ACC112 (cell line): ENCODE results near the gene MYL10.
A peak's percentile ranks its signal among the peaks of the same experiment; 100 is the strongest.

ENCODE experiments used
- H2AFZ ChIP-seq: fragments of 200-600 bp; sonication (generic); one replicate; pipeline ENCODE4 v1.6.0; 2017; ENCODE audit warnings: antibody characterized with exemption, low read length; ENCODE audit not compliant: unreplicated experiment
- H3K27ac ChIP-seq: fragments of 200-600 bp; sonication (generic); 2 replicates; pipeline ENCODE4 v1.5.1; 2014; ENCODE audit warnings: low read depth, mild to moderate bottlenecking, antibody characterized with exemption, low read length, moderate library complexity
- H3K27me3 ChIP-seq: fragments of 200-600 bp; sonication (generic); 2 replicates; pipeline ENCODE4 v1.6.1; 2014; ENCODE audit warnings: mild to moderate bottlenecking, antibody characterized with exemption, low read length, moderate library complexity, mixed read lengths; ENCODE audit not compliant: insufficient read depth
- H3K36me3 ChIP-seq: fragments of 200-600 bp; sonication (generic); 2 replicates; pipeline ENCODE4 v1.6.1; 2016; ENCODE audit warnings: mild to moderate bottlenecking, antibody characterized with exemption, low read length, moderate library complexity, mixed read lengths; ENCODE audit not compliant: insufficient read depth
- H3K4me1 ChIP-seq: fragments of 200-600 bp; sonication (generic); one replicate; pipeline ENCODE4 v1.6.1; 2016; ENCODE audit warnings: low read length, mixed read lengths; ENCODE audit not compliant: insufficient read depth, unreplicated experiment, control insufficient read depth
- H3K4me3 ChIP-seq: fragments of 200-600 bp; sonication (generic); 2 replicates; pipeline ENCODE4 v1.5.1; 2014; ENCODE audit warnings: mild to moderate bottlenecking, low read depth, low read length
- H3K79me2 ChIP-seq: fragments of 200-600 bp; sonication (generic); one replicate; pipeline ENCODE4 v1.6.0; 2016; ENCODE audit warnings: low read length; ENCODE audit not compliant: control insufficient read depth, unreplicated experiment, insufficient read depth

MYL10 gene

DNA sequence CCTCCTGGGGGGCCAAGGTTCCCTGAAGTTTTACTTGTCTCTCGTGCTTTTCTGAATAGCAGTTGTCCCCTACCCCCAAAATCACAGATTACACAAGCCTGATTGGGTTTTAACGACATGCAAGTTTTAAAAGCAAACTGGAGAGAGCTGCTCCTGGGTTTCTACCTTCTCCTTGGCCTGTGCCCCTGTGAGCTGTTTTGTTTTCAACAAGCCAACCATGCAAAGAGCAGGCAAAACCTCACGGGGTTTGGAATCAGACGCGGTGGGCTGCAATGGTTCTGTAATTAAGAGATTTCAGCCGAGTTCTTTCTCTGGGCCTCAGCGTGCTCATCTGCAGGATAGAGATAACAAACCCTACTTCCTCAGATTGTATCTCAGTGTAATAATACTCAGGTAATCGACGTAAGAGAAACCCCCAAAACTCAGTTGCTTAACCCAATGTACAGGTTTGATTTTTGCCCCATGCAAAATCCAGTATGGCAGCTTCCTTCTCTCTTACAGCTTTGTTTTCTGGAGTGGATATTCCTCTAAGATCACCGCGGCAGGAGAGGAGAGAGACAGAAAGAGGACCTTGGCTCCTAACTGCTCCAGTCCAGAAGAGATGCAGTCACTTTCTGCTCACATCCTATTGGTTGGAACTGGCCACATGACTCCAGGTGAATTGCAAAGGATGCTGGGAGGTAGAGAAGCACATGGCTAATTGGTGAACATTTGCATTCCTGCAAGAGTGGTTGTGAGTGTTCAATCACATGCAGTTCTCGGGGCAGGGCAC, 42.0 kb downstream of the MYL10 start:
- Histone ChIP-seq H3K4me3 (no peak overlapping the region), H3K36me3 (no peaks in the 10 kb centered on the region), H3K27ac (no peak overlapping the region), H3K27me3 (peaks cover 9% of the 10 kb centered on the region; the same call in 1 of the 2 replicates), H3K4me1 (no peaks in the 10 kb centered on the region), H3K79me2 (no peaks in the 10 kb centered on the region), H2AFZ (no peak overlapping the region)

DNA sequence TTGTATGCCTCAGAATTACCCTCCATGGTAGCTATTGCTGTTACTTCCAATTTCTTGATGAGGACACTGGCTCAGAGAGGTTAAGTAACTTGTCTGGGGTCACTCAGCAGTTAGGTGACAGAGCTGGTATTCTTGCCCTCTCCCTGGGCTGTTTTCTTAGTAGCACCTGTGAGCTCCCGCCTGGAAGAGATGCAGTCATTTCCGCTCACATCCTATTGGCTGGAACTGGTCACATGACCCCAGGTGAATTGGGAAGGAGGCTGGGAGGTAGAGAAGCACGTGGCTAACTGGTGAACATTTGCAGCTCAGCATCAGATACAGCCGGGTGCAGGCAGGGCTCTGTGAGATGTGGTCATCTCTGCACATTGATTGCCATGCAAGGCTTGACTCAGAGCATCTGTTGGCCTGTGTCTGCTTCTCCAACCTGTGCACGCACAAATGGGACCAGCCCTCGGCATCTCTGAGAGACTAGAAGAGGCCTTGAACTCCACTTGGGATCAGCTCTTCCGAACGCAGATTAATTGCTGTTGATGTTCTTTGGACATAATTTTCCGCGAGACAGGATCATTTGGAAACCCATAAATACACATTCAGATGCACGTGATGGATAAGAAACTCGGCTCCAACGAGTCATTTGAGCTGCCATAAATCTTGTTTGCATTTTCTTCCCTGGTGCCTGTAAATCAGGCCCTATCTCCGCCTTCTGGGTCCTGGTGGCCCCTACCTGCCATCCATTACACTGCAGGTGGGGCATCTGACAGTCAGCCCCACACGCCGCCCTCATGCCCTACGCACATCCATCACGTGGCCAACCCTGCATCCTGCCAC, 42.8 kb downstream of the MYL10 start:
- no peak overlapping the region for H3K4me3 ChIP-seq
- H3K79me2 ChIP-seq: no peaks in the 10 kb centered on the region
- no peak overlapping the region for H3K27ac ChIP-seq
- H3K36me3 ChIP-seq: no peaks in the 10 kb centered on the region
- peaks cover 14% of the 10 kb centered on the region; the same call in 1 of the 2 replicates for H3K27me3 ChIP-seq
- H3K4me1 ChIP-seq: no peaks in the 10 kb centered on the region
- no peak overlapping the region for H2AFZ ChIP-seq

DNA sequence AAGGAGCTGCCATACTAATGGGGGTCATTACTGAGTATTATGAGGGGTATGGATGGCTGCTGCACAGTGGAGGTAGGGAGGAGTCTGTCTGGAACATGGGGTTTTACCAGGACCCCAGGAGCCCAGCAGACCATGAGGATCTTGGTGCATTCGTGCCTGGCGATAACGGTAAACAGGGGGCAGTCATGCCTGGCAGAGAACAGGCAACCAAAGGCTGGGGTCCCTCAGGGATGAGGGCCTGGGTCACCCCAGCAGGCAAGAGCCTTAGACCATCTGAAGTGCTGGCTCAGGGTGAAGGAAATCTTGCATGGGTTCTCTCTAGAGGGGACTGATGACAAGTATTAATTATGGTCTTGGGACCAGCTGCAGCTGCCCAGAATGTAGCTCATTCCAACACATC, 46.1 kb downstream of the MYL10 start:
- Histone ChIP-seq H3K4me3 (no peak overlapping the region), H3K4me1 (no peaks in the 10 kb centered on the region), H3K36me3 (no peaks in the 10 kb centered on the region), H3K27me3 (peaks cover 20% of the 10 kb centered on the region), H3K27ac (no peak overlapping the region), H2AFZ (no peak overlapping the region), H3K79me2 (no peaks in the 10 kb centered on the region)

DNA sequence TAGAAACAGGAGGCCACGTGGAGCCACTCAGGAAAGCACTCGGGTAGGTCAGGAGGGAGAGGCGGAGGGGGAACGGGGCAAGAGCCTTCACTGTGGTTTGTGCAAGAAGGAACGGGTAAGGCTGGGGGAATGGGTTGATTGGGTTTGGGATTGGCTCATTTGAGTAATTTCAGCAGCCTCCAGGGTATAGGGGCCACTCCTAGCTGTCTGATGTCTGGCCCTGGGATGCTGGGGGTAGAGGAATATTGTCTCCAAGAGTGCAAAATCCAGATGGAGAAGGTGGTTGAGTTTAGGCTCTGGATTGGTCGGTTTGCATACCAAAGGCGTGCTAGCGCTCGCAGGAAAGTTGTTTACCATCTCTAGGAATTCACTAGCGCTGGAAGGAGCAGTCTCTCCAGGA, 47.2 kb downstream of the MYL10 start:
- Histone ChIP-seq H3K27me3 (peaks cover 22% of the 10 kb centered on the region), H3K79me2 (no peaks in the 10 kb centered on the region), H3K36me3 (no peaks in the 10 kb centered on the region), H3K4me1 (no peaks in the 10 kb centered on the region), H3K4me3 (no peak overlapping the region), H2AFZ (no peak overlapping the region), H3K27ac (no peak overlapping the region)

DNA sequence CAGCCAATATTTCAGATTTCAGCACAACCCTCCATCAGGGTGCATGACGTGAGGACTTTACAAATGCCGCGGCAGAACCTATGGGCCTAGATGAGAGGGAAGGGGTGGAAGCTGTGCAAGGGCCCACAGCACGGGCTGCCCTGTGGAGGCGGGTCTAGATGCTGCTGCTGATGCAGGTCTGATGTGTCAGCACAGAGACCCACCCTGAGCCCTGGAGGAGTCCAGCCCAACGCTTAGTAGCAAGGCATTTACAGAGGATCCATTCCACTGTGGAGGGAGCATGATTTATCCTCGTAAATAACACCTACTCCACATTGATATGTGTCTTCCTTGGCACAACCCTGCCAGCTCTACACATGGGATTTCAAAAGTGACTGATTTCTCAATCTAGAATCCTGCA, 48.5 kb downstream of the MYL10 start:
- Histone ChIP-seq H3K27ac (no peak overlapping the region), H3K4me1 (no peaks in the 10 kb centered on the region), H2AFZ (no peak overlapping the region), H3K4me3 (no peak overlapping the region), H3K36me3 (no peaks in the 10 kb centered on the region), H3K79me2 (no peaks in the 10 kb centered on the region), H3K27me3 (peaks cover 25% of the 10 kb centered on the region)

DNA sequence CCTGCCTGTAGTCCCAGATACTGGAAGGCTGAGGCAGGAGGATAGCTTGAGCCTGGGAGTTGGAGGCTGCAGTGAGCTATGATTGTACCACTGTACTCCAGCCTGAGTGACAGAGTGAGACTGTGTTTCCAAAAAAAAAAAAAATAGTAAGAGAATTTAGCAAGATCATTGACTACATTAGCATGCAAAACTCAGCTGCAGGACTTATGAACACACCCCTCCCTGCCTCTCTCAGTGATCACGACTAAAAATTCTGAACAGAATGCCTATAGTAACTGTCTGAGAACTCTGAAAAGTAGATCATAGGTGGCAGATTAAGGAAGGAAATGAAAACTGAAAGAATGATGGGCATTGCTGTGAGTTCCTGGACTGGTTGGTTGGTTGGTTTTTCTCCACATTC, 50.5 kb downstream of the MYL10 start:
- H2AFZ ChIP-seq: no peak overlapping the region
- H3K27me3 ChIP-seq: peaks cover 39% of the 10 kb centered on the region

DNA sequence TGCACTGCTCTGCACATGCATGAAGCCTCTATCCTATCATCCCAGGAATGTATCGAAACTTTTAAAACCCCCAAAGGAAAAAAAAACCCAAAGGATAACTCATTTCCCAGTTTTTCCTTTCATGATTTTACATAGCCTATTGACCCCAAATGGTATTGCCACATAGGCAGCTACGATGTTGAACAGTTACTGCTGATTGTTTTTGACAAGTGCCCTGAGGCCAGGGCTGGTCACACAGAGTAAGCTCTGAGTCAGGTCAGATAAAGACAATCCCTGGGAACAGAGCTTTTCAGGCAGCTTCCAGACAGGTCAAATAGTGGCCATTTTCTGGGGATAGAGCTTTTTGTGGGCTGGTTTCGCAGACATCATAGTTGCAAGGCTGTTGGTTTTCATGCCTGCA, 52.1 kb downstream of the MYL10 start:
- Histone ChIP-seq H3K27me3 (peaks cover 43% of the 10 kb centered on the region), H3K79me2 (no peaks in the 10 kb centered on the region), H3K27ac (no peak overlapping the region), H3K4me1 (no peaks in the 10 kb centered on the region), H2AFZ (no peak overlapping the region), H3K4me3 (no peak overlapping the region), H3K36me3 (no peaks in the 10 kb centered on the region)

More for the DNA sequence above, 50.5 kb downstream of the MYL10 start:
- Histone ChIP-seq H3K4me3 (no peak overlapping the region), H3K27ac (no peak overlapping the region), H3K79me2 (no peaks in the 10 kb centered on the region), H3K36me3 (no peaks in the 10 kb centered on the region), H3K4me1 (no peaks in the 10 kb centered on the region)

DNA sequence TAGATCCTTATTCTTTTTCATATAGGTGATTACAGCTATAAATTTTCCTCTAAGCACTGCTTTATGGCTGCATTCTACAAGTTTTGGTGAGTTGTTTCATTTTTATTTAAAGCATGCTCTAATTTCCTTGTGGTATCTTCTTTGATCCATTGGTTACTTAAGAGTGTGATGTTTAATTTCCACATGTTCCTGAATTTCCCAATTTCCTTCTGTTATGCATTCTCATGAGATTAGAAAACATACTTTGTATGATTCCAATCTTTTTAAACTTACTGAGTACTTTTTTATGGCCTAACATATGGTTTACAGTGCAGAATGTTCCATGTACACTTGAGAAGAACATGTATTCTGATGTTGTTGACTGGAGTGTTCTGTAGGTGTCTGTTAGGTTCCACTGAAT, 53.4 kb downstream of the MYL10 start:
- Histone ChIP-seq H2AFZ (no peak overlapping the region), H3K27me3 (peaks cover 50% of the 10 kb centered on the region), H3K4me1 (no peaks in the 10 kb centered on the region), H3K4me3 (no peak overlapping the region), H3K79me2 (no peaks in the 10 kb centered on the region), H3K36me3 (no peaks in the 10 kb centered on the region), H3K27ac (peak overlapping the region; percentile 61)

DNA sequence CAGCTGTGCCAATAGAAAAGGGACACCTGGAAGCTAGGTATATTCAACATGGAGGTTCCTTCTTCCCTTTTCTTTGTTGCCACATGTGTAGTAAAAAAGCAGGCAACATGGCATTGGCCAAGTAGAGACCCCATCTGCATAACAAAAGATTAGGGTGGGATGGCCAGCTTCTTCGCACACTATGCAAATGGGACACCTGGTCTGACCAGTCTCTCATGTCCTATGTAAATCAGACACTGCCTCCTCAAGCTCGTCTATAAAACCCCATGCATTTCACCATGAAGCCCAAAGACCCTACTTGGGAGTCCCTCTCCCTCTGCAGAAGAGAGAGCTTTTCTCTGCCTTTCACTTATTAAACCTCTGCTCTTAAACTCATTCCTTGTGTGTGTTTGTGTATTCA, 53.9 kb downstream of the MYL10 start:
- no peak overlapping the region for H3K27ac ChIP-seq
- H3K4me1 ChIP-seq: no peaks in the 10 kb centered on the region
- H3K4me3 ChIP-seq: no peak overlapping the region
- H3K27me3 ChIP-seq: peaks cover 48% of the 10 kb centered on the region
- H3K36me3 ChIP-seq: no peaks in the 10 kb centered on the region
- no peaks in the 10 kb centered on the region for H3K79me2 ChIP-seq
- H2AFZ ChIP-seq: no peak overlapping the region

DNA sequence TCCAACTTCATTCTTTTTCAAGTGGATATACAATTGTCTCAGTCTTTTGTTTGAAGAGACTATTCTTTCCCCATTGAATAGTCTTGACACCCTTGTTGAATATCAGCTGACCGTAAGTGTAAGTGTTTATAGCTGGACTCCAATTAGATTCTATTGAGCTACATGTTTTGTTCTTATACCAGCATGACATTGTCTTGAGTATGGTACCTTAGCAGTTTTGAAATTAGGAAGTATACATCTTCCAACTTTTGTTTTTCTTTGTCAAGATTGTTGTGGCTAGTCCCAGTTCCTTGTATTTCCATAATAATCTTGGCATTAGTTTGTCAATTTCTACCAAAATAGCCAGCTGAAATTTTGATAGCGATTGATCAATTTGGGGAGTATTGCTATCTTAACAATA, 56.9 kb downstream of the MYL10 start:
- no peak overlapping the region for H3K4me3 ChIP-seq
- no peak overlapping the region for H2AFZ ChIP-seq
- H3K27me3 ChIP-seq: peaks cover 59% of the 10 kb centered on the region
- H3K79me2 ChIP-seq: no peaks in the 10 kb centered on the region
- H3K4me1 ChIP-seq: no peaks in the 10 kb centered on the region
- no peaks in the 10 kb centered on the region for H3K36me3 ChIP-seq
- H3K27ac ChIP-seq: no peak overlapping the region

DNA sequence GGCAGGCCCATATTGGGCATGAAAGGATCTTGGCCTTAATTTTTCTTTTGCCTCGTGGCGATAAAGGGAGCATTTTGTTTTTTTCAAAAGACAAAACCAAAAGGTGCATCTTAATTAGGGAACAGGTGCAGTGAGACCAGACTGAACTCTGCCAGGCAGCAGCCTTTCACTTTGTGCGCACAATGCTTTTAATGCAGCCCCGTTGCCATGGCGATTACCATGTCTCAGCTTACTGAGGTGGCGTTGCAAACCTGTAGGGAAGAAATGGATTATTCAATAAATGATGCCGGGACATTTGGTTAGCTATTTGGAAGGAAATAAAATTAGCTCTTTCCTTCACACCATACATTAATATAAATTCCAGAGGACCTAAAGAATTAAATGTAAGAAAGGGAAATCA, 61.9 kb downstream of the MYL10 start:
- no peak overlapping the region for H2AFZ ChIP-seq

More for the DNA sequence above, 61.9 kb downstream of the MYL10 start:
- Histone ChIP-seq H3K79me2 (no peaks in the 10 kb centered on the region), H3K4me1 (no peaks in the 10 kb centered on the region), H3K4me3 (no peak overlapping the region), H3K27ac (no peak overlapping the region), H3K36me3 (no peaks in the 10 kb centered on the region), H3K27me3 (peaks cover 53% of the 10 kb centered on the region)
